Activated T-cell treated with anti-CD3 and anti-CD28 coated beads, Interleukin-2, amount 50 U/mL, for 4 hours (primary cell): ENCODE results near the gene S100Z. TPM values are rescaled to one million over a fixed set of nuclear protein-coding genes. Genes with fewer than 3 reads are reported as not detected.

Experiments used
- ATAC-seq, 2 donors: fragments of 200-7000 bp; cut with Tn5 transposase; one replicate each; pipeline ENCODE4 v1.10.0; 2021
- DNase-seq: peaks from one replicate; pipeline ENCODE4 v3.0.0-alpha.2; 2020
- H3K27me3 Mint-ChIP-seq: one replicate; pipeline ENCODE4 v1.8.0; 2021; ENCODE audit warnings: low read depth, mixed read lengths
- H3K36me3 Mint-ChIP-seq: one replicate; pipeline ENCODE4 v1.8.0; 2022; ENCODE audit warnings: mixed read lengths; ENCODE audit not compliant: insufficient read depth
- H3K4me1 Mint-ChIP-seq: one replicate; pipeline ENCODE4 v1.8.0; 2021; ENCODE audit warnings: low read depth, mixed read lengths
- H3K4me3 Mint-ChIP-seq: one replicate; pipeline ENCODE4 v1.8.0; 2021; ENCODE audit warnings: mild to moderate bottlenecking, moderate library complexity, mixed read lengths
- H3K9me3 Mint-ChIP-seq: one replicate; pipeline ENCODE4 v1.8.0; 2021; ENCODE audit warnings: mixed read lengths
- total RNA-seq, 3 donors: library from RNA; stranded (reverse); gene quantifications; one replicate each; pipeline ENCODE4 v1.2.1, GENCODE V29; 2021

S100Z gene
- total RNA-seq, 3 donors from 2014 or later: 0.66 TPM; not detected in 2

GRCh38 chr5:76964060-76964459 is 114.2 kb downstream of the S100Z start:
- Mint-ChIP-seq H3K4me3 (no peak overlapping the region), H3K4me1 (peaks cover 8% of the 10 kb centered on the region), H3K9me3 (no peaks in the 10 kb centered on the region), H3K27me3 (peaks cover 2% of the 10 kb centered on the region), H3K36me3 (no peaks in the 10 kb centered on the region)
- no peak for DNase-seq
- ATAC-seq: no peak

Other genes with a start within 250 kb of the S100Z start
- under 1 TPM in 2 of 3 donors, not detected in 1; 0.08 to 0.13 TPM for gene F2RL2, start 226.6 kb upstream of the S100Z start, total RNA-seq
- 1 to 10 TPM; 1.4 to 5.6 (median 4.3) TPM for gene F2R, start 133.9 kb upstream of the S100Z start, total RNA-seq
- gene F2RL1, start 31.0 kb upstream of the S100Z start, total RNA-seq: 1 to 10 TPM; 1.6 to 1.9 (median 1.8) TPM
- not detected for gene CRHBP, start 103.0 kb downstream of the S100Z start, total RNA-seq
- 10 to 100 TPM; 31.7 to 32.8 (median 31.9) TPM for gene AGGF1, start 180.4 kb downstream of the S100Z start, total RNA-seq
- 1 to 10 TPM; 1.7 to 3.3 (median 1.9) TPM for gene ZBED3, start 237.3 kb downstream of the S100Z start, total RNA-seq